ENCODE data around the gene HIPK1. TPM values are rescaled to one million over a fixed set of nuclear protein-coding genes. Genes with fewer than 3 reads are reported as not detected.

The HIPK1 gene
- total and polyA plus RNA-seq, 2 of the 13 experiments (the other 11 are each of a cell fraction or from before 2014, with no cell fraction given) = 20.8 to 33.4 TPM

DNA sequence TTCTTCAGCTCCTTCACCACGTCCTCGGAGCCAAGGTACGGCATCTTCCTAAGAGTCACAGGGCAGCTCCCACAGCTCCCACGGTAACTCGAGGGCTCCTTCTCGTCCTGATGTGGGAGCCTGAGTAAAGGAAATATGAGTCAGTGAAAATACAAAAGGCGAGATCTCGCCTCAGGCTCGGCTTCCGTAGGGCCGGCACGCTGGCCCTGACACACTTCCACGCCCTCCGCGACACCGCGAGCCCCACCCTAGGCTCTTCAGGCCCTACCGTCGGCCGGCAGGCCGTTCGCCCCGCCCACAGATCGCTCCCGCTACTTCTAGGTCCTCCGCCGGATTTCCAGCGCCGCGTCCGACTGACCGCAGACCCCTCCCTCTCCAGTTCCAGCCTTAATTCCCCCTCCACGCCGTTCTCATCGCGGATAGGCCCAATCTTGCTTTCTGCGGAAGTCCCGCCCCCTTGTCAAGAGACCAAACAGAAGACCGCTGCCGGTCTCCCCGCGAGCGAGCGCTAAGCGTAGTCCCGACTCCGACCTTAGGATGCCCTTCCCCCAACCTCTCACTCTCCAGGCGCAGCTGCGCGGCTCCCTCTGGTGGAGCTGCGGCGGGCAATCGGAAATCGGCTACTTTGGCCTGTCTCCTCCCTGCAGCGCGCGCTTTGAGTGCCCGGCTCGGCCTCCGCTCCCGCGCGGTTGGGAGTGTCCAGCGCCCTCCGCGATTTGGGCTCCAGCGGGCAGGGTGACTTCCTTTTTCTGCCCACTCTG, 24.3 kb upstream of the HIPK1 start, which contains the start of the genes AP4B1 and DCLRE1B (continued):
- TF ChIP-seq, protein P1, sequence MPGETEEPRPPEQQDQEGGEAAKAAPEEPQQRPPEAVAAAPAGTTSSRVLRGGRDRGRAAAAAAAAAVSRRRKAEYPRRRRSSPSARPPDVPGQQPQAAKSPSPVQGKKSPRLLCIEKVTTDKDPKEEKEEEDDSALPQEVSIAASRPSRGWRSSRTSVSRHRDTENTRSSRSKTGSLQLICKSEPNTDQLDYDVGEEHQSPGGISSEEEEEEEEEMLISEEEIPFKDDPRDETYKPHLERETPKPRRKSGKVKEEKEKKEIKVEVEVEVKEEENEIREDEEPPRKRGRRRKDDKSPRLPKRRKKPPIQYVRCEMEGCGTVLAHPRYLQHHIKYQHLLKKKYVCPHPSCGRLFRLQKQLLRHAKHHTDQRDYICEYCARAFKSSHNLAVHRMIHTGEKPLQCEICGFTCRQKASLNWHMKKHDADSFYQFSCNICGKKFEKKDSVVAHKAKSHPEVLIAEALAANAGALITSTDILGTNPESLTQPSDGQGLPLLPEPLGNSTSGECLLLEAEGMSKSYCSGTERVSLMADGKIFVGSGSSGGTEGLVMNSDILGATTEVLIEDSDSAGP (CRISPR knock-in tag; IDR thresholded peaks at IDR 0.05; ENCODE audit: borderline replicate concordance) = peak; percentile 96
- no peak for TF ChIP-seq CHCHD3 (CRISPR knock-in tag; IDR thresholded peaks at IDR 0.05)
- TF ChIP-seq, protein P2, sequence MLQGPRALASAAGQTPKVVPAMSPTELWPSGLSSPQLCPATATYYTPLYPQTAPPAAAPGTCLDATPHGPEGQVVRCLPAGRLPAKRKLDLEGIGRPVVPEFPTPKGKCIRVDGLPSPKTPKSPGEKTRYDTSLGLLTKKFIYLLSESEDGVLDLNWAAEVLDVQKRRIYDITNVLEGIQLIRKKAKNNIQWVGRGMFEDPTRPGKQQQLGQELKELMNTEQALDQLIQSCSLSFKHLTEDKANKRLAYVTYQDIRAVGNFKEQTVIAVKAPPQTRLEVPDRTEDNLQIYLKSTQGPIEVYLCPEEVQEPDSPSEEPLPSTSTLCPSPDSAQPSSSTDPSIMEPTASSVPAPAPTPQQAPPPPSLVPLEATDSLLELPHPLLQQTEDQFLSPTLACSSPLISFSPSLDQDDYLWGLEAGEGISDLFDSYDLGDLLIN (CRISPR knock-in tag; IDR thresholded peaks at IDR 0.05; ENCODE audit: borderline replicate concordance) = peak; percentile 96; the same call in 1 of the 2 replicates
- TF ChIP-seq ZNF737 (CRISPR knock-in tag; IDR thresholded peaks at IDR 0.05; ENCODE audit: borderline replicate concordance) = no peak
- TF ChIP-seq HDAC6 (IDR thresholded peaks at IDR 0.05; ENCODE audit: low read depth, low read length) = no peak
- peak; percentile 76 to 77 for TF ChIP-seq POLR2A (IDR thresholded peaks at IDR 0.05; ENCODE audit: insufficient read depth in 1 of 2, low read depth in 2 of 2, low read length in 2 of 2)
- peak; percentile 66; the same call in 1 of the 2 replicates for TF ChIP-seq CREB1 (IDR thresholded peaks at IDR 0.05)
- TF ChIP-seq CREB1 (CRISPR knock-in tag; IDR thresholded peaks at IDR 0.05) = peak; percentile 83
- peak; percentile 72; the same call in 1 of the 2 replicates for TF ChIP-seq ARNT2 (CRISPR knock-in tag; IDR thresholded peaks at IDR 0.05; ENCODE audit: low read depth)
- TF ChIP-seq ZNF564 (CRISPR knock-in tag; IDR thresholded peaks at IDR 0.05) = peak; percentile 71; the same call in 1 of the 2 replicates
- no peak for TF ChIP-seq ZNF484 (CRISPR knock-in tag; IDR thresholded peaks at IDR 0.05; ENCODE audit: borderline replicate concordance, low read depth)
- no peak for TF ChIP-seq SRSF4 (IDR thresholded peaks at IDR 0.05; ENCODE audit: low read depth, low read length, poor library complexity, severe bottlenecking)
- TF ChIP-seq ZNF549 (CRISPR knock-in tag; IDR thresholded peaks at IDR 0.05) = no peak
- no peak for TF ChIP-seq ZNF841 (CRISPR knock-in tag; IDR thresholded peaks at IDR 0.05; ENCODE audit: borderline replicate concordance)
- TF ChIP-seq MIER3 (CRISPR knock-in tag; IDR thresholded peaks at IDR 0.05; ENCODE audit: borderline replicate concordance) = peak; percentile 52; the same call in 1 of the 2 replicates
- TF ChIP-seq, protein P3, sequence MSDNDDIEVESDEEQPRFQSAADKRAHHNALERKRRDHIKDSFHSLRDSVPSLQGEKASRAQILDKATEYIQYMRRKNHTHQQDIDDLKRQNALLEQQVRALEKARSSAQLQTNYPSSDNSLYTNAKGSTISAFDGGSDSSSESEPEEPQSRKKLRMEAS (IDR thresholded peaks at IDR 0.05) = peak; percentile 84
- no peak for TF ChIP-seq ZNF264 (CRISPR knock-in tag; IDR thresholded peaks at IDR 0.05)
- TF ChIP-seq ZBTB7B (CRISPR knock-in tag; IDR thresholded peaks at IDR 0.05) = peak; percentile 68; the same call in 1 of the 2 replicates
- 0 out of 2 replicates have a peak, but pooled peaks have one; percentile 27 for TF ChIP-seq ZNF44 (CRISPR knock-in tag; IDR thresholded peaks at IDR 0.05)
- 0 out of 2 replicates have a peak, but pooled peaks have one; percentile 31 for TF ChIP-seq RNF2 (conservative IDR thresholded peaks at IDR 0.05; ENCODE audit: low read depth)
- peak; percentile 87; the same call in 1 of the 2 replicates for TF ChIP-seq SALL2 (CRISPR knock-in tag; IDR thresholded peaks at IDR 0.05)
- peak; percentile 93 for TF ChIP-seq HOXA3 (CRISPR knock-in tag; IDR thresholded peaks at IDR 0.05)
- TF ChIP-seq HNRNPH1 (optimal IDR thresholded peaks at IDR 0.05; ENCODE audit: low read depth, low read length) = no peak
- no peak for TF ChIP-seq ZNF496 (CRISPR knock-in tag; IDR thresholded peaks at IDR 0.05; ENCODE audit: insufficient replicate concordance)
- TF ChIP-seq, protein P4, sequence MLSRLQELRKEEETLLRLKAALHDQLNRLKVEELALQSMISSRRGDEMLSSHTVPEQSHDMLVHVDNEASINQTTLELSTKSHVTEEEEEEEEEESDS (CRISPR knock-in tag; IDR thresholded peaks at IDR 0.05; ENCODE audit: borderline replicate concordance) = peak; percentile 69; the same call in 1 of the 2 replicates
- TF ChIP-seq FOXC1 (CRISPR knock-in tag; IDR thresholded peaks at IDR 0.05; ENCODE audit: borderline replicate concordance) = peak; percentile 90; the same call in 1 of the 2 replicates
- peak; percentile 70; the same call in 1 of the 2 replicates for TF ChIP-seq ZC3H13 (CRISPR knock-in tag; IDR thresholded peaks at IDR 0.05)
- TF ChIP-seq TOPORS (CRISPR knock-in tag; IDR thresholded peaks at IDR 0.05) = no peak; the same call in 1 of the 2 replicates
- no peak for TF ChIP-seq ZC3H4 (CRISPR knock-in tag; IDR thresholded peaks at IDR 0.05; ENCODE audit: borderline replicate concordance)
